Liver (tissue), 9 donors: Measurements from ENCODE around the gene ALDH5A1. TPM values are rescaled to one million over a fixed set of nuclear protein-coding genes. Genes with fewer than 3 reads are reported as not detected.

Experiments
- DNase-seq: peaks from one replicate; pipeline ENCODE4 v3.0.0-alpha.2; 2017; ENCODE audit warnings: low spot score
- H3K27ac ChIP-seq, 2 donors: one replicate each; pipeline ENCODE4 v1.7.0; 2013; ENCODE audit warnings: inconsistent platforms in 2 of 2, low read length in 2 of 2, control low read depth in 1 of 2, low read depth in 1 of 2, mild to moderate bottlenecking in 1 of 2
- H3K27me3 ChIP-seq, 4 donors: one replicate each; pipeline versions ENCODE4 v1.6.1 to v1.7.0; 2013; ENCODE audit warnings: low read length in 3 of 4, inconsistent platforms in 1 of 4, mild to moderate bottlenecking in 1 of 4, moderate library complexity in 1 of 4; ENCODE audit not compliant: control insufficient read depth in 4 of 4, insufficient read depth in 4 of 4
- H3K36me3 ChIP-seq, 4 donors: one replicate each; pipeline versions ENCODE4 v1.6.1 to v1.7.0; 2013; ENCODE audit warnings: low read length in 3 of 4, mild to moderate bottlenecking in 3 of 4, low read depth in 1 of 4, moderate library complexity in 1 of 4; ENCODE audit not compliant: control insufficient read depth in 4 of 4, insufficient read depth in 3 of 4
- H3K4me1 ChIP-seq, 4 donors: one replicate each; pipeline versions ENCODE4 v1.6.1 to v1.7.0; 2013; ENCODE audit warnings: low read length in 3 of 4, mild to moderate bottlenecking in 3 of 4, moderate library complexity in 1 of 4; ENCODE audit not compliant: control insufficient read depth in 4 of 4, insufficient read depth in 4 of 4
- H3K4me3 ChIP-seq, 3 donors: one replicate each; pipeline versions ENCODE4 v1.6.1 to v1.7.0; 2013; ENCODE audit warnings: low read length in 3 of 3, control low read depth in 1 of 3, low read depth in 1 of 3, mild to moderate bottlenecking in 1 of 3
- H3K9ac ChIP-seq, 2 donors: one replicate each; pipeline ENCODE4 v1.7.0; 2013; ENCODE audit warnings: low read length in 2 of 2, mild to moderate bottlenecking in 2 of 2, moderate library complexity in 2 of 2, control low read depth in 1 of 2, low read depth in 1 of 2
- H3K9me3 ChIP-seq, 4 donors: one replicate each; pipeline versions ENCODE4 v1.6.1 to v1.7.0; 2013; ENCODE audit warnings: low read length in 3 of 4; ENCODE audit not compliant: control insufficient read depth in 4 of 4
- ATF3 ChIP-seq: IDR thresholded peaks from 2 replicates; pipeline ENCODE4 v1.6.1; 2016; ENCODE audit warnings: antibody characterized with exemption
- CTCF ChIP-seq: fragments of 150-350 bp; IDR thresholded peaks from 2 replicates; pipeline ENCODE4 v1.5.1; 2017; ENCODE audit warnings: improper control_type of control experiment, low read depth, low read length; ENCODE audit not compliant: missing input control
- EGR1 ChIP-seq, 2 donors: IDR thresholded peaks; 2 replicates each; pipeline ENCODE4 v1.6.1; 2016 to 2018; ENCODE audit warnings: antibody characterized with exemption in 2 of 2, low read depth in 2 of 2
- FOXA1 ChIP-seq: IDR thresholded peaks from 2 replicates; pipeline ENCODE4 v1.6.1; 2016; ENCODE audit warnings: antibody characterized with exemption
- FOXA2 ChIP-seq: IDR thresholded peaks from 2 replicates; pipeline ENCODE4 v1.6.1; 2016; ENCODE audit warnings: antibody characterized with exemption
- GABPA ChIP-seq, 2 donors: IDR thresholded peaks in 1 of 2; conservative IDR thresholded peaks in 1 of 2; 2 replicates each; pipeline ENCODE4 v1.6.1; 2016; ENCODE audit warnings: antibody characterized with exemption in 2 of 2, mild to moderate bottlenecking in 1 of 2, moderate library complexity in 1 of 2
- HNF4A ChIP-seq, 2 donors: conservative IDR thresholded peaks; 2 replicates each; pipeline ENCODE4 v1.6.1; 2016; ENCODE audit warnings: antibody characterized with exemption in 2 of 2, mild to moderate bottlenecking in 2 of 2
- HNF4G ChIP-seq: IDR thresholded peaks from 2 replicates; pipeline ENCODE4 v1.6.1; 2016; ENCODE audit warnings: antibody characterized with exemption
- JUND ChIP-seq, 2 donors: IDR thresholded peaks; 2 replicates each; pipeline ENCODE4 v1.6.1; 2016; ENCODE audit warnings: antibody characterized with exemption in 2 of 2
- MAX ChIP-seq: IDR thresholded peaks from 2 replicates; pipeline ENCODE4 v1.6.1; 2016; ENCODE audit warnings: antibody characterized with exemption
- NR2F2 ChIP-seq: IDR thresholded peaks from 2 replicates; pipeline ENCODE4 v1.6.1; 2016; ENCODE audit warnings: antibody characterized with exemption
- RAD21 ChIP-seq, 2 donors: IDR thresholded peaks; 2 replicates each; pipeline ENCODE4 v1.6.1; 2016; ENCODE audit warnings: antibody characterized with exemption in 2 of 2, mild to moderate bottlenecking in 2 of 2
- REST ChIP-seq: IDR thresholded peaks from 2 replicates; pipeline ENCODE4 v1.6.1; 2016; ENCODE audit warnings: antibody characterized with exemption, mild to moderate bottlenecking
- RXRA ChIP-seq, 2 donors: IDR thresholded peaks; 2 replicates each; pipeline ENCODE4 v1.6.1; 2017 to 2018; ENCODE audit warnings: antibody characterized with exemption in 2 of 2, mild to moderate bottlenecking in 1 of 2
- SP1 ChIP-seq: IDR thresholded peaks from 2 replicates; pipeline ENCODE4 v1.6.1; 2018; ENCODE audit warnings: antibody characterized with exemption, mild to moderate bottlenecking
- TAF1 ChIP-seq: conservative IDR thresholded peaks from 2 replicates; pipeline ENCODE4 v1.6.1; 2016; ENCODE audit warnings: antibody characterized with exemption, mild to moderate bottlenecking
- YY1 ChIP-seq: IDR thresholded peaks from 2 replicates; pipeline ENCODE4 v1.6.1; 2016; ENCODE audit warnings: antibody characterized with exemption, mild to moderate bottlenecking
- ZBTB33 ChIP-seq: IDR thresholded peaks from 2 replicates; pipeline ENCODE4 v1.6.1; 2016; ENCODE audit warnings: antibody characterized with exemption
- WGBS: extraction: QIAGEN DNeasy Blood & Tissue Kit; methylation state at CpG from one replicate; pipeline ENCODE4 v1.1.7; 2013; 5-methylcytosine and 5-hydroxymethylcytosine counted together
- polyA plus RNA-seq, 2 donors: library from polyadenylated mRNA; stranded (reverse) in 1 of 2; unstranded in 1 of 2; fragments of 200-250 nt in 1 of 2; fragments of >200 nt in 1 of 2; fragmentation: Nextera tagmentation in 1 of 2; extraction: Ambion mirVana in 1 of 2; gene quantifications; one replicate each; pipeline versions ENCODE4 v1.2.1 to v1.2.3, GENCODE V29; 2013 to 2015
- total RNA-seq, 2 donors: library from RNA; depleted of rRNA; stranded (reverse); fragments of >200 nt; gene quantifications; one replicate each; pipeline ENCODE4 v1.2.3, GENCODE V29; 2014
- donor health status: healthy.
- donor health status: healthy.
- donor health status: healthy.
- donor health status: healthy.
- donor health status: healthy.

ALDH5A1 gene
- total and polyA plus RNA-seq, 4 donors, result 18.2 to 26.8 (median 19.6) TPM

GRCh38 chr6:24469811-24470210, 25.0 kb upstream of the ALDH5A1 start:
- Histone ChIP-seq H3K36me3 (peaks cover 5 to 20% (median 15%) of the 10 kb centered on the region in 4 donors), H3K4me3 (no peak overlapping the region), H3K27ac (no peak overlapping the region), H3K27me3 (no peaks in the 10 kb centered on the region), H3K9me3 (no peaks in the 10 kb centered on the region), H3K9ac (no peak overlapping the region), H3K4me1 (no peaks in the 10 kb centered on the region)
- DNase-seq, result no peak
- no peak for TF ChIP-seq HNF4A (conservative IDR thresholded peaks at IDR 0.05)
- TF ChIP-seq TAF1, result no peak
- TF ChIP-seq FOXA2, result no peak
- no peak for TF ChIP-seq RXRA (IDR thresholded peaks at IDR 0.05)
- no peak for TF ChIP-seq SP1
- TF ChIP-seq EGR1 (IDR thresholded peaks at IDR 0.05; ENCODE audit: low read depth in 2 of 2), result no peak
- TF ChIP-seq REST, result no peak
- no peak for TF ChIP-seq HNF4G
- TF ChIP-seq GABPA (IDR thresholded peaks at IDR 0.05 in 1 of 2, conservative IDR thresholded peaks at IDR 0.05 in 1 of 2), result no peak
- no peak for TF ChIP-seq RAD21 (IDR thresholded peaks at IDR 0.05)
- TF ChIP-seq ATF3, result no peak
- TF ChIP-seq ZBTB33, result no peak
- TF ChIP-seq JUND (IDR thresholded peaks at IDR 0.05), result no peak
- TF ChIP-seq MAX, result no peak
- no peak for TF ChIP-seq NR2F2
- TF ChIP-seq FOXA1, result no peak
- 86% methylated on average over 7 of the region's 7 CpGs for WGBS

- Histone ChIP-seq H3K9ac (no peak overlapping the region), H3K4me1 (no peaks in the 10 kb centered on the region), H3K9me3 (no peaks in the 10 kb centered on the region), H3K36me3 (peaks cover 2 to 28% (median 12%) of the 10 kb centered on the region in 4 donors), H3K27ac (no peak overlapping the region), H3K27me3 (no peaks in the 10 kb centered on the region), H3K4me3 (no peak overlapping the region)
- TF ChIP-seq YY1 (no peak), NR2F2 (no peak), ZBTB33 (no peak), RXRA (IDR thresholded peaks at IDR 0.05) (no peak), JUND (IDR thresholded peaks at IDR 0.05) (no peak), RAD21 (IDR thresholded peaks at IDR 0.05) (no peak), FOXA1 (no peak), CTCF (no peak), TAF1 (no peak), ATF3 (no peak), GABPA (IDR thresholded peaks at IDR 0.05 in 1 of 2, conservative IDR thresholded peaks at IDR 0.05 in 1 of 2) (no peak)
- DNase-seq, result no peak
Measured at GRCh38 chr6:24472181-24472580, 22.6 kb upstream of the ALDH5A1 start.
